ENCODE data around the gene RTL5.

- no peak for TF ChIP-seq CTCF (IDR thresholded peaks at IDR 0.05; ENCODE audit: borderline replicate concordance, extremely low read depth, low read length, poor library complexity, severe bottlenecking)
- TF ChIP-seq EZH2 (IDR thresholded peaks at IDR 0.05; ENCODE audit: borderline replicate concordance, low read depth, low read length, severe bottlenecking): no peak
Observed at GRCh38 chrX:72130156-72130761, 1.5 kb downstream of the RTL5 start.

All from DND-41 (cell line).